ENCODE results near the gene JPH4. TPM values are rescaled to one million over a fixed set of nuclear protein-coding genes. Genes with fewer than 3 reads are reported as not detected.

Gene JPH4
- total and polyA plus RNA-seq, 8 donors, result 0.12 to 1.3 (median 0.41) TPM

- intact Hi-C loops (cut with DNase I), result no loop called here
- no peak for FAIRE-seq
- H3K36me3 ChIP-seq, result no peaks in the 10 kb centered on the region
- 76 to 87% methylated on average over 5 of the region's 5 CpGs for WGBS, 2 donors
- no peaks in the 10 kb centered on the region for H3K27me3 ChIP-seq
- H3K4me3 ChIP-seq, result no peak overlapping the region
- no peak for TF ChIP-seq CTCF (IDR thresholded peaks at IDR 0.05)
- no peak for ATAC-seq
- no peaks in the 10 kb centered on the region for H3K9me3 ChIP-seq
- no peaks in the 10 kb centered on the region for H3K4me1 ChIP-seq
- H3K27ac ChIP-seq, result no peak overlapping the region
- no peak for DNase-seq
These were observed 36.3 kb downstream of the JPH4 start for GRCh38 chr14:23542261-23542660.

- Histone ChIP-seq H3K4me3 (no peak overlapping the region), H3K27me3 (no peaks in the 10 kb centered on the region), H3K27ac (no peak overlapping the region), H3K36me3 (no peaks in the 10 kb centered on the region), H3K4me1 (no peaks in the 10 kb centered on the region), H3K9me3 (no peaks in the 10 kb centered on the region)
- DNase-seq (no peak), ATAC-seq (no peak), FAIRE-seq (no peak)
- WGBS, 2 donors, result 73 to 78% methylated on average over 4 of the region's 4 CpGs
- intact Hi-C loops (cut with DNase I), result no loop called here
- TF ChIP-seq CTCF (IDR thresholded peaks at IDR 0.05), result no peak
These were observed 38.5 kb downstream of the JPH4 start for GRCh38 chr14:23540141-23540469.

GRCh38 chr14:23539248-23540140 is 39.1 kb downstream of the JPH4 start:
- 33 to 41% methylated on average over 10 of the region's 10 CpGs for WGBS, 2 donors
- no peaks in the 10 kb centered on the region for H3K9me3 ChIP-seq
- H3K27me3 ChIP-seq, result no peaks in the 10 kb centered on the region
- ATAC-seq (peak; percentile 55 to 93 (median 86)), FAIRE-seq (no peak), DNase-seq (no peak)
- intact Hi-C loops (cut with DNase I), result no loop called here
- no peak overlapping the region for H3K27ac ChIP-seq
- no peak overlapping the region for H3K4me3 ChIP-seq
- no peaks in the 10 kb centered on the region for H3K4me1 ChIP-seq
- peak; percentile 51 to 79 (median 67) for TF ChIP-seq CTCF (IDR thresholded peaks at IDR 0.05)
- no peaks in the 10 kb centered on the region for H3K36me3 ChIP-seq

- DNase-seq (no peak), ATAC-seq (peak in 3 of 4 donors; percentile 33 to 40 (median 38)), FAIRE-seq (no peak)
- intact Hi-C loops (cut with DNase I), result no loop called here
- 56 to 60% methylated on average over 7 of the region's 7 CpGs for WGBS, 2 donors
- TF ChIP-seq CTCF (IDR thresholded peaks at IDR 0.05), result no peak
- H3K4me1 ChIP-seq, result no peaks in the 10 kb centered on the region
- no peak overlapping the region for H3K27ac ChIP-seq
- H3K9me3 ChIP-seq, result no peaks in the 10 kb centered on the region
- H3K27me3 ChIP-seq, result no peaks in the 10 kb centered on the region
- H3K36me3 ChIP-seq, result no peaks in the 10 kb centered on the region
- no peak overlapping the region for H3K4me3 ChIP-seq
These were observed 39.8 kb downstream of the JPH4 start for GRCh38 chr14:23538785-23539184.

GRCh38 chr14:23538050-23538718 is 40.4 kb downstream of the JPH4 start:
- DNase-seq, result no peak
- intact Hi-C loops (cut with DNase I), result no loop called here

More at GRCh38 chr14:23538050-23538718, 40.4 kb downstream of the JPH4 start:
- Histone ChIP-seq H3K27ac (no peak overlapping the region), H3K27me3 (no peaks in the 10 kb centered on the region), H3K4me1 (no peaks in the 10 kb centered on the region), H3K4me3 (no peak overlapping the region), H3K36me3 (no peaks in the 10 kb centered on the region), H3K9me3 (no peaks in the 10 kb centered on the region)
- WGBS, 2 donors, result 79 to 85% methylated on average over 10 of the region's 10 CpGs
- FAIRE-seq (no peak), ATAC-seq (no peak)
- no peak for TF ChIP-seq CTCF (IDR thresholded peaks at IDR 0.05)

Data from pancreas (tissue), 10 donors.